ENCODE results near the gene QKI. TPM values are rescaled to one million over a fixed set of nuclear protein-coding genes. Genes with fewer than 3 reads are reported as not detected.

QKI gene
- total RNA-seq, 1 donor from 2014 or later = 247 TPM

- Histone ChIP-seq H3K36me3 (no peaks in the 10 kb centered on the region), H3K4me3 (no peak overlapping the region), H3K27me3 (ENCODE audit: low read depth) (peaks cover 23% of the 10 kb centered on the region), H3K9me3 (no peaks in the 10 kb centered on the region), H3K27ac (no peak overlapping the region), H3K4me1 (no peaks in the 10 kb centered on the region)
- intact Hi-C loops (cut with DNase I) = no loop called here
- TF ChIP-seq CTCF (IDR thresholded peaks at IDR 0.05) = no peak
- ATAC-seq (peak in 1 of 2 donors; percentile 21), DNase-seq (no peak)
Observed at GRCh38 chr6:163627274-163628062, 212.9 kb downstream of the QKI start.
